ENCODE results near the gene RHOH.

RHOH gene

GRCh38 chr4:40295572-40295971 is 98.7 kb downstream of the RHOH start:
- no peak for DNase-seq (ENCODE audit: low read depth)

All from stimulated activated CD8-positive, alpha-beta memory T cell treated with anti-CD3 and anti-CD28 coated beads, Interleukin-12 subunit alpha, Interleukin-12 subunit beta, amount 100 ng/mL, for 4 hours (primary cell).